ENCODE measurements around the gene ARHGEF10L. TPM values are rescaled to one million over a fixed set of nuclear protein-coding genes. Genes with fewer than 3 reads are reported as not detected.
"Not testable (repeated sequence)": the region's sequence is repeated elsewhere in the genome, so short reads cannot be mapped to it uniquely, and the experiment has no call there.

Gene ARHGEF10L
- total RNA-seq, 4 donors from 2014 or later: 72.7 to 177 (median 156) TPM

DNA sequence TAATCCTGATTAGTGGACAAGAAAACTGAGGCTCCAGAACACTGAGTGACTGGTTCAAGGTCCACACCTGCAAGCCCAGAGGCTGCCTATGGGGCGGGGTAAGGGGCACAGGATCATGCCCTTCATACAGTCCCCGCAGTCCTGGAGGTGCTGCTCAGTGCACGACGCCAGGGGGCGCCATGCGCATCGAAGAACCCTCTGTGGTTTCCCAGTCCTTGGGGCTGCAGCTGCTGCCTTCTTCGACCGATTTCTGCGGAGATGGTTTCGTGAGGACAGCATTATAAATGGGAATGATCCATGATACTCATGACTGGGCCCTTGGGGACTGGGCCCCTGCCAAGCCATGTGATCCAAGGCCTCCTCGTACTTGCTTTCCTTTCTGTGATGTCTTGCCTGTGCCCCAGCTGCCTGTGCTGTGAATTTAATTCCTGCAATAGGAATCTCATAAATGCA lies 37.1 kb upstream of the ARHGEF10L start:
- Histone ChIP-seq H3K4me3 (no peak overlapping the region), H3K27me3 (no peaks in the 10 kb centered on the region), H3K4me1 (peaks cover 0 to 15% (median 0%) of the 10 kb centered on the region in 4 donors), H3K36me3 (no peaks in the 10 kb centered on the region), H3K27ac (peak overlapping the region in 2 of 4 donors; percentile 7 to 42), H3K9me3 (no peaks in the 10 kb centered on the region)
- TF ChIP-seq, protein P1, sequence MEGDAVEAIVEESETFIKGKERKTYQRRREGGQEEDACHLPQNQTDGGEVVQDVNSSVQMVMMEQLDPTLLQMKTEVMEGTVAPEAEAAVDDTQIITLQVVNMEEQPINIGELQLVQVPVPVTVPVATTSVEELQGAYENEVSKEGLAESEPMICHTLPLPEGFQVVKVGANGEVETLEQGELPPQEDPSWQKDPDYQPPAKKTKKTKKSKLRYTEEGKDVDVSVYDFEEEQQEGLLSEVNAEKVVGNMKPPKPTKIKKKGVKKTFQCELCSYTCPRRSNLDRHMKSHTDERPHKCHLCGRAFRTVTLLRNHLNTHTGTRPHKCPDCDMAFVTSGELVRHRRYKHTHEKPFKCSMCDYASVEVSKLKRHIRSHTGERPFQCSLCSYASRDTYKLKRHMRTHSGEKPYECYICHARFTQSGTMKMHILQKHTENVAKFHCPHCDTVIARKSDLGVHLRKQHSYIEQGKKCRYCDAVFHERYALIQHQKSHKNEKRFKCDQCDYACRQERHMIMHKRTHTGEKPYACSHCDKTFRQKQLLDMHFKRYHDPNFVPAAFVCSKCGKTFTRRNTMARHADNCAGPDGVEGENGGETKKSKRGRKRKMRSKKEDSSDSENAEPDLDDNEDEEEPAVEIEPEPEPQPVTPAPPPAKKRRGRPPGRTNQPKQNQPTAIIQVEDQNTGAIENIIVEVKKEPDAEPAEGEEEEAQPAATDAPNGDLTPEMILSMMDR (IDR thresholded peaks at IDR 0.05): peak; percentile 70 to 95 (median 83)
- TF ChIP-seq POLR2A (IDR thresholded peaks at IDR 0.05): no peak
- peak; percentile 65 to 93 (median 92) for DNase-seq

DNA sequence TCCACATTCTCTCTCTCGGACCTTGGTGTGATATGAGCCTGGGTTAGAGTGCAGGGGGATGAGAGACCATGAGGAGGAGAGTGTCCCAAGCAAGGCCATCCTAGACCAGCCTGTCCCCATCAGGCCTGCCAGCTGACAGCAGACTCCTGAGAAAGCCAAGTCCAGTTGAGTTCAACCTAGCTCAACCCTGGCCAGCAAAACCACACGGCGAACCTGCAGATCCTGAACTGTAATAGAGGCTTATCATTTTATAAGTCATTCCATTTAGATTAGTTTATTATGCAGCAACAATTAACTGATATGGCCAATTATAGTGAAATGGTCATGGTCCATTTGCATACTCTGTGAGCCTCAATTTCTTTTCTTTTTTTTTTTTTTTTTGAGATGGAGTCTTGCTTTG lies 36.4 kb upstream of the ARHGEF10L start:
- TF ChIP-seq, protein P1 (IDR thresholded peaks at IDR 0.05): no peak
- no peak for TF ChIP-seq POLR2A (IDR thresholded peaks at IDR 0.05)
- H3K27me3 ChIP-seq: no peaks in the 10 kb centered on the region
- H3K4me3 ChIP-seq: no peak overlapping the region
- H3K4me1 ChIP-seq: peaks cover 0 to 15% (median 0%) of the 10 kb centered on the region in 4 donors
- peak overlapping the region in 2 of 4 donors; percentile 7 to 42 for H3K27ac ChIP-seq
- DNase-seq: peak in 2 of 3 donors; percentile 62 to 69
- no peaks in the 10 kb centered on the region for H3K36me3 ChIP-seq
- H3K9me3 ChIP-seq: no peaks in the 10 kb centered on the region

DNA sequence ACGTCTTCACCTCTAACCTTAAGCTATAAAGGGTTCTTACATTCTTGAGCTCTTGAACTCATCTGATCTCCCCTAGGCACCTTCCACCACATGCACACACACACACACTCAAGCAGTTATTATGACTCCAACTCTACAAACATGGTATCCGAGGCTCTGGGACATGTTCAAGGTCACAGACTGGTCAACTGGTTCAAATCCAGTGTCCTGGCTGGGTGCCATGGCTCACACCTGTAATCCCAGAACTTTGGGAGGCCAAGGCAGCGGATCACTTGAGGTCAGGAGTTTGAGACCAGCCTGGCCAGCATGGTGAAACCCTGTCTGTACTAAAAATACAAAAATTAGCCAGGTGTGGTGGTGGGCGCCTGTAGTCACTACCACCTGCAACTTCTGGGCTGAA lies 32.3 kb upstream of the ARHGEF10L start:
- not testable (repeated sequence) for DNase-seq, H3K4me3 ChIP-seq, H3K9me3 ChIP-seq, H3K36me3 ChIP-seq, H3K27me3 ChIP-seq, H3K27ac ChIP-seq
- H3K4me1 ChIP-seq: peaks cover 0 to 20% (median 0%) of the 10 kb centered on the region in 4 donors

DNA sequence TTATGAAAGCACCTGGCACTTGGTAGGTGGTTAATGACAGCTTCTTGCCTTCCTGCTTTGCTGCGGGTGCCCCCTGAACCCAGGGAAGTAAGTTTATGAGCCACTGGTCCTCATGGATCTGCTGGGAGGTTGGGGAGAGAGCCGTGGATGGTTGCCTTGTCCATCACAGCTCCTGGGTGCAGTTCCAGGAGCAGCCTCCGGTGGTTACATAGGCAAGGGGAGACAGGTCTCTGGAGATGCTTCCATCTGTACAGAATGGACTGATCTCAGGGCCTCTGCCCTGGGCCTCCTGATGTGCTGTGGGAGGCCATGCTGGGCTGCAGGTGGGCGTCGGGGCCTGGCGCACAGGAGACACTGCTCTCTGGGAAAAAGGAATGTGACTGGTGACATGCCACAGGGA lies 31.6 kb upstream of the ARHGEF10L start:
- H3K36me3 ChIP-seq: no peaks in the 10 kb centered on the region
- no peak overlapping the region for H3K27ac ChIP-seq
- no peaks in the 10 kb centered on the region for H3K9me3 ChIP-seq
- DNase-seq: no peak
- H3K4me3 ChIP-seq: no peak overlapping the region
- H3K27me3 ChIP-seq: no peaks in the 10 kb centered on the region
- TF ChIP-seq POLR2A (IDR thresholded peaks at IDR 0.05): no peak
- TF ChIP-seq, protein P1 (IDR thresholded peaks at IDR 0.05): peak in 3 of 6 experiments; percentile 24 to 39 (median 34)
- H3K4me1 ChIP-seq: peaks cover 0 to 20% (median 0%) of the 10 kb centered on the region in 4 donors

DNA sequence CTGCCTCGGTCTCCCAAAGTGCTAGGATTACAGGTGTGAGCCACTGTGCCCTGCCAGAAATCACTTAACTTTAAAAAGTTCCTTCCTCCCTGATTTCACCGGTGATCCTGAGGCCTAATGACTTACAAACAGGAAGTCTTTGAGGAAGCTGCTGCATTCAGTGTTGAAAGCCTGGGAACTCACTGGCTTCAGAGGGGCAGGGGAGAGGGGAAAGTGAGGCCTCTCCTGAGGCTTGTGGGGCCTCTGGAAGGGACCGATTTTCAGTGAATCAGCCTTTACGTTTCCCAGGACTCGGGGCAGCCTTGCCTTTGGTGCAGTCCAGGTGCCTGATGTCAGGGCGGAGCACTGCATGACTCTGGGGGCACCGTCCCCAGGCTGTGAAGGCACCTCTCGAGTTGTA lies 30.1 kb upstream of the ARHGEF10L start:
- Histone ChIP-seq H3K36me3 (no peaks in the 10 kb centered on the region), H3K4me3 (no peak overlapping the region), H3K27ac (no peak overlapping the region), H3K27me3 (no peaks in the 10 kb centered on the region), H3K4me1 (peaks cover 0 to 18% (median 0%) of the 10 kb centered on the region in 4 donors), H3K9me3 (no peaks in the 10 kb centered on the region)
- DNase-seq: no peak
- TF ChIP-seq, protein P1 (IDR thresholded peaks at IDR 0.05): no peak
- TF ChIP-seq POLR2A (IDR thresholded peaks at IDR 0.05): no peak

DNA sequence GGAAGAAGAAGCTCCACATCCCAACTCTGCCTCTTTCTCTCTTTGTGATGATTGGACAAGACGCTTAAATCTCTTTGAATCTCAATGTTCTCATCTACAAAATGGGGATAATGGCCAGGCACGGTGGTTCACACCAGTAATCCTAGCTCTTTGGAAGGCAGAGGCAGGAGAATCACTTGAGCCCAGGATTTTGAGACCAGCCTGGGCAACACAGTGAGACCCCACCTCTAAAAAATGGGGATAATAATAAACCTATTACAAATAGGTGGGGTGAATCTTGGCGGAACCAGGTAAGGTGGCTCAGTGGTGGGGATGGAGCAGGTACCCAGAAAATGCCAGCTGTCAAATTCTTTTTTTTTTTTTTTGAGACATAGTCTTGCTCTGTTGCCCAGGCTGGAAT lies 29.4 kb upstream of the ARHGEF10L start:
- H3K4me1 ChIP-seq: peaks cover 0 to 18% (median 0%) of the 10 kb centered on the region in 4 donors
- TF ChIP-seq POLR2A (IDR thresholded peaks at IDR 0.05): no peak
- TF ChIP-seq, protein P1 (IDR thresholded peaks at IDR 0.05): no peak
- no peaks in the 10 kb centered on the region for H3K36me3 ChIP-seq
- H3K27me3 ChIP-seq: no peaks in the 10 kb centered on the region
- no peak overlapping the region for H3K4me3 ChIP-seq
- no peaks in the 10 kb centered on the region for H3K9me3 ChIP-seq
- H3K27ac ChIP-seq: no peak overlapping the region
- no peak for DNase-seq

All from Peyer's patch (tissue), 4 donors.